Suprapubic skin (tissue), 4 donors: Measurements from ENCODE around the gene MYO1A. TPM values are rescaled to one million over a fixed set of nuclear protein-coding genes. Genes with fewer than 3 reads are reported as not detected.

Source experiments
- DNase-seq, 2 donors: peaks; one replicate each; pipeline ENCODE4 v3.0.0-alpha.2; 2019; ENCODE audit warnings: low spot score in 2 of 2
- H3K27ac ChIP-seq: fragments of 200-600 bp; sonication (generic); one replicate; pipeline ENCODE4 v1.5.1; 2019
- H3K27me3 ChIP-seq: fragments of 200-600 bp; sonication (generic); one replicate; pipeline ENCODE4 v1.5.1; 2019
- H3K36me3 ChIP-seq: fragments of 200-600 bp; sonication (generic); one replicate; pipeline ENCODE4 v1.5.1; 2019
- H3K4me1 ChIP-seq: fragments of 200-600 bp; sonication (generic); one replicate; pipeline ENCODE4 v1.5.1; 2019
- H3K4me3 ChIP-seq: fragments of 200-600 bp; sonication (generic); one replicate; pipeline ENCODE4 v1.5.1; 2019; ENCODE audit warnings: mild to moderate bottlenecking
- H3K9me3 ChIP-seq: fragments of 200-600 bp; sonication (generic); one replicate; pipeline ENCODE4 v1.5.1; 2019
- CTCF ChIP-seq, 2 donors: fragments of 200-600 bp in 1 of 2; fragments of 450-650 bp in 1 of 2; sonication (generic) in 1 of 2; IDR thresholded peaks; one replicate each; pipeline ENCODE4 v1.5.1; 2016 to 2019; ENCODE audit warnings: antibody characterized with exemption in 2 of 2, mild to moderate bottlenecking in 1 of 2, moderate library complexity in 1 of 2
- EP300 ChIP-seq: sonication (generic); formaldehyde crosslinking; IDR thresholded peaks from one replicate; pipeline ENCODE4 v1.6.1; 2017; ENCODE audit warnings: antibody characterized with exemption
- POLR2A ChIP-seq, 2 donors: fragments of 450-650 bp; IDR thresholded peaks; one replicate each; pipeline ENCODE4 v1.6.1; 2017; ENCODE audit warnings: antibody characterized with exemption in 2 of 2, mild to moderate bottlenecking in 2 of 2, moderate library complexity in 2 of 2
- POLR2AphosphoS5 ChIP-seq, 3 donors: sonication (generic); formaldehyde crosslinking; IDR thresholded peaks; one replicate each; pipeline ENCODE4 v1.6.1; 2017; ENCODE audit warnings: antibody characterized with exemption in 3 of 3
- WGBS: methylation state at CpG from one replicate; pipeline ENCODE4 v1.1.5; 2018; 5-methylcytosine and 5-hydroxymethylcytosine counted together
- total RNA-seq, 4 donors: library from RNA; depleted of rRNA; stranded (reverse); fragments of >200 nt; gene quantifications; one replicate each; pipeline ENCODE4 v1.1.0, GENCODE V29; 2016

Gene MYO1A
- total RNA-seq, 4 donors from 2014 or later, result 0.16 to 2.3 (median 0.58) TPM

GRCh38 chr12:57011438-57012424, 38.2 kb downstream of the MYO1A start:
- no peaks in the 10 kb centered on the region for H3K36me3 ChIP-seq
- WGBS, result 71% methylated on average over 12 of the region's 12 CpGs
- H3K27me3 ChIP-seq, result peaks cover 23% of the 10 kb centered on the region
- H3K27ac ChIP-seq, result no peak overlapping the region
- no peak for DNase-seq
- no peak overlapping the region for H3K4me3 ChIP-seq
- no peaks in the 10 kb centered on the region for H3K9me3 ChIP-seq
- peaks cover 3% of the 10 kb centered on the region for H3K4me1 ChIP-seq
- TF ChIP-seq POLR2A (IDR thresholded peaks at IDR 0.05) (no peak), EP300 (no peak), POLR2AphosphoS5 (IDR thresholded peaks at IDR 0.05) (no peak), CTCF (IDR thresholded peaks at IDR 0.05) (no peak)

- WGBS, result 89% methylated on average over 4 of the region's 4 CpGs
- Histone ChIP-seq H3K4me1 (peaks cover 5% of the 10 kb centered on the region), H3K4me3 (no peak overlapping the region), H3K27ac (no peak overlapping the region), H3K36me3 (no peaks in the 10 kb centered on the region), H3K27me3 (peaks cover 15% of the 10 kb centered on the region), H3K9me3 (no peaks in the 10 kb centered on the region)
- no peak for DNase-seq
- TF ChIP-seq EP300 (no peak), POLR2AphosphoS5 (IDR thresholded peaks at IDR 0.05) (no peak)
Observed at GRCh38 chr12:57010627-57011247, 39.2 kb downstream of the MYO1A start.

GRCh38 chr12:57009949-57010626, 39.8 kb downstream of the MYO1A start:
- Histone ChIP-seq H3K4me3 (no peak overlapping the region), H3K27me3 (peaks cover 11% of the 10 kb centered on the region), H3K36me3 (no peaks in the 10 kb centered on the region), H3K4me1 (peaks cover 12% of the 10 kb centered on the region), H3K9me3 (no peaks in the 10 kb centered on the region), H3K27ac (no peak overlapping the region)
- TF ChIP-seq POLR2A (IDR thresholded peaks at IDR 0.05) (no peak), EP300 (no peak), CTCF (IDR thresholded peaks at IDR 0.05) (no peak), POLR2AphosphoS5 (IDR thresholded peaks at IDR 0.05) (no peak)
- WGBS, result 86% methylated on average over 5 of the region's 5 CpGs
- DNase-seq, result no peak

- Histone ChIP-seq H3K36me3 (peaks cover 16% of the 10 kb centered on the region), H3K4me3 (no peak overlapping the region), H3K27ac (no peak overlapping the region), H3K9me3 (no peaks in the 10 kb centered on the region), H3K27me3 (no peaks in the 10 kb centered on the region), H3K4me1 (peaks cover 18% of the 10 kb centered on the region)
- no peak for DNase-seq
- no peak for TF ChIP-seq POLR2AphosphoS5 (IDR thresholded peaks at IDR 0.05)
- TF ChIP-seq EP300, result no peak
- peak in 1 of 2 donors; percentile 56 for TF ChIP-seq CTCF (IDR thresholded peaks at IDR 0.05)
- TF ChIP-seq POLR2A (IDR thresholded peaks at IDR 0.05), result no peak
Observed at GRCh38 chr12:57008178-57008577, 41.8 kb downstream of the MYO1A start.

GRCh38 chr12:57006809-57007475, 43.0 kb downstream of the MYO1A start:
- Histone ChIP-seq H3K4me1 (peaks cover 21% of the 10 kb centered on the region), H3K27me3 (no peaks in the 10 kb centered on the region), H3K36me3 (peaks cover 29% of the 10 kb centered on the region), H3K27ac (no peak overlapping the region), H3K4me3 (peak overlapping the region; percentile 87), H3K9me3 (no peaks in the 10 kb centered on the region)
- DNase-seq, result no peak
- TF ChIP-seq POLR2AphosphoS5 (IDR thresholded peaks at IDR 0.05) (no peak), POLR2A (IDR thresholded peaks at IDR 0.05) (no peak), EP300 (no peak), CTCF (IDR thresholded peaks at IDR 0.05) (no peak)
- 56% methylated on average over 10 of the region's 10 CpGs for WGBS
